HG02981 (cell line): ENCODE measurements around the gene TENT5C.

Experiments used
- ATAC-seq: cut with Tn5 transposase; IDR thresholded peaks from one replicate; pipeline ENCODE4 v1.9.1; 2021; ENCODE audit warnings: mild to moderate bottlenecking, moderate library complexity; ENCODE audit not compliant: unreplicated experiment

The TENT5C gene

GRCh38 chr1:117612517-117613248 lies 6.8 kb downstream of the TENT5C start:
- ATAC-seq: no peak

DNA sequence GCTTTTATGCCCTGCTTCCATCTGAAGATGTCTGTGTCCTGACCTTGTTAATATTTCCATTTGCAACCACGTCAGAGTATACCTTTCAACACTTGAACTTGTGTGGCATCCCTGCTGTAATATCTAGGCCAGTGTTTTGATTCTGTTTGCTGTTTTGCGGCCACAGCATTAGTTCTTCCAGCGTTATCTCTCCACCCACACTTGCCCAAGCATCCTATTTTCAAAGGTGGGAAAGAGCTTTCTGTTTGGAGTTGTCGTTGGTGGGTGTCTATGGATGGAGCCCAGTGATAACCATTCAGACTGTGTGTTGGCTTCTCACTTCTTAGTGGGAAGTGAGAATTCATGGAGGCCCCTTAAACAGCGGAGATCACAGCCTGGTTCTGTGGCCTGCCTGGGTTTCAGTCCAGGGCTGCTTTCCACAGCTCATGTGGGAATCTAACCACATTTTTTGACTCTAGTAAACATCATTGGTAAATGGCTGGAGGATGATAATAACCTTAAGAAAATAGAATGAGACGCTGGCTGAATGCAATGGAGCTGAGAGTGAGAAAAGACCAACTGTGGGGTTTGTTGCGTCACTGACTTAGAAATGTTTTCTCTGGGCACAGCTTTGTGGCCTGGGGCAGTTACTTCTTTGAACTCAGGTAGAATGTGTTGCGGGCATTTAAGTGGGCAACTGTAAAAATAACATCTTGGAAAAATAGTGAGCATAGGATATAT lies 7.6 kb downstream of the TENT5C start:
- ATAC-seq: no peak

GRCh38 chr1:117613969-117614729 lies 8.3 kb downstream of the TENT5C start:
- ATAC-seq: no peak

DNA sequence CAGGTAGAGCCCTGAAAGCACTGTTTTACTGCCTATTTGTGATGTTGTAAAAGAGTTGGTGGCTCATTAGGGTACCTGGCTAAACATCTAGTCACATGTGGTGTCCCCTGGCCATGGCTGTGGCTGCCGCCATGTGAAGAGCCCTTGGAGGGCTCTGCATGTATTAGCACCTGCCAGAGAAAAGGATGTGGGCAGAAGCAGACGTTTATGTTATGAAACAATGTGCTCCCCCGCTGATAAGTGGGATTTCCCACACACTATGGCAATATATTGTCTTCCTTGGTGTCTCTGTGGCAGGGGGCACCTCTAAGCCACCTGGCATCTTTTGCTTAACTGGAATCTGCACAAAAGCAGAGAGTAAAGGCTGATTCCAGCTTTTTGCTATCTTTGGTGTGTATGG lies 9.6 kb downstream of the TENT5C start:
- ATAC-seq: no peak

DNA sequence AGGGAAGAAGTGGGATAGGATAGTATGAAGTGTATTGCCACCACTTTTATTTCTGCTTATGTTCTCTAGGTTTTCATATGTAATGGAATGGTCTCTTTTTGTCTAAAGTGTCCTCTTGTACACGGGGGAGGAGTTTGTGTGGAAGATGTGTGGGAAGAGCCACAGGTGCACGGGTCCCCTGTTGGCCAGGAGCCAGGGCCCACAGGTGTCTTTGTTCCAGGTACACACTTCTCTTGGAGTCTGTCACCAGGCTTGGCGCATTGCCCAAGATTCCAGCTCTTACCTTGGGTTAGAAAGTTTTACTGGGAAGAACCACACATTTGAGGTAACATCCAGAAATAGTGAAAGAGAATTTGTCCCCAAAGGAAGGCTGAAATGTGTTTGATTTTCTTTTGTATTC lies 10.5 kb downstream of the TENT5C start:
- no peak for ATAC-seq

DNA sequence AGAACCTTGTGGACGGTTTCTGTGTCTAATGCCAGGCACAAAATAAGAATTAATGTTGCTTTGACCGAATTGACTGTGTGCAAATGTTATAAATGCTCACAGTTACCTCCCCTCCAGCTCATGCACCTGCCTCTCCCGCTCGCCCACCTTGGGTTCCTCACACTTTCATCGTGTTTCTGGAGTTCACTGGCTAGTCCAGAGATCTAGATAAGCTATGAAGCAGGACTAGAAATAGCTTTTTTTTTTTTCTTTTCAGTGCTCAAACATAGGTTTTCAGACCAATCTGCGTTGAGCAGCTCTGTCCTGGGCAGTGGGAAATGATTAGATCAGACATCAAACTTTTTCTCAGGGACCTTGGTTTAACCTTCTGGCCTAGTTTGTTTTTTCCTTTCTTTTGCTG lies 11.1 kb downstream of the TENT5C start:
- ATAC-seq: no peak

DNA sequence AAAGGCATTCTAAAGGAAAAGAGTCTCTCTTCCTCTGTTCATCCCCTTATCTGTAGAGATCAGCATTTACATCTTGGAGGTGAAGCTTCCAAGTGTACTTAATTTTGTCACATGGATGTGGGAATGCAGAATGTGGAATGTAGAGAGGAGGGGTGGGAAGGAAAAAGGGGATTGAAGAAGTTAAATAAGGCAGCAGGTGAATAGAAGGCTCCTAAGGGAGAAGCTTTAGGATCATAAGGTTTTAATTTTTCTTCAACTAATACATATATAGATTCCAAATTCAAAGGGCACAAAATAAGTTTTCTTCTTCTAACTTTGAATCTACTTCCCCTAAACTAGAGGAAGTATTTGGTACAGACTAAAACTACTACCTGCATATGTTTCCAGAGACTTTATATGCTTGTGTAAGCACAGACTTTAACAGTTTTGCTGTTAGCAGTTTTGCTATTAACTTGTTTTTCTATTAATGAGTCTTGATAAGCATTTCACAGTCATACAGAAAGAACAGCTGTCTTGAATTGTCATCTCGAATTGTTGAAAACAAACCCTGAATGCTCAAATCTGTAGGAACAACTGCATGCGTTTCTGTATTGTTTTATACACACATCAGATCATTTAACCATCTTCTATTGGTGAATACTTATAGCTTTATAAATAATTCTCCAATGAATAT lies 12.7 kb downstream of the TENT5C start:
- ATAC-seq: no peak

DNA sequence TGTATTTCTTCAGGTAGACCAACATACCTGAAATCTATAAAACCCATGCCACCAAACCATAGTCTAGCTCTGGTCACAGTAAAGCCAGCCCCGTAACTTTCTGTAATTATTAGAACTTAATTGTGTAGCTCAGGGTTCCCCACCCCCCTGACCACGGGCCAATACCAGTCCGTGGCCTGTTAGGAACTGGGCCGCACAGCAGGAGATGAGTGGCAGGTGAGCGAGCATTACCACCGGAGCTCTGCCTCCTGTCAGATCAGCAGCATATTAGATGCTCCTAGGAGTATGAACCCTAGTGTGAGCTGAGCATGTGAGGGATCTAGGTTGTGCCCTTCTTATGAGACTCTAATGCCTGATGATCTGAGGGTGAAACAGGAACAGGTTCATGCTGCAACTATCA lies 14.6 kb downstream of the TENT5C start:
- no peak for ATAC-seq

GRCh38 chr1:117621316-117621715 lies 15.5 kb downstream of the TENT5C start:
- ATAC-seq: no peak

DNA sequence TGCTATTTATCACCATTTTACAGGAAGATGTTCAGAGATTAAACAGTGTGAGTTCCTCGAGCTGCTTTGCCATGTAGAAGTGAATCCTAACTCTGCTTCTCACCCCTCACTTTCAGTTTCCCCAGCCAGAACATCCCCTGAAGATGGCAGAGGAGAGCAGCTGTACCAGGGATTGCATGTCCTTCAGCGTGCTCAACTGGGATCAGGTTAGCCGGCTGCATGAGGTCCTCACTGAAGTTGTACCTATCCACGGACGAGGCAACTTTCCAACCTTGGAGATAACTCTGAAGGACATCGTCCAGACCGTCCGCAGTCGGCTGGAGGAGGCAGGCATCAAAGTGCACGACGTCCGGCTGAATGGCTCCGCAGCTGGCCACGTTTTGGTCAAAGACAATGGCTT lies 16.9 kb downstream of the TENT5C start:
- ATAC-seq: no peak

DNA sequence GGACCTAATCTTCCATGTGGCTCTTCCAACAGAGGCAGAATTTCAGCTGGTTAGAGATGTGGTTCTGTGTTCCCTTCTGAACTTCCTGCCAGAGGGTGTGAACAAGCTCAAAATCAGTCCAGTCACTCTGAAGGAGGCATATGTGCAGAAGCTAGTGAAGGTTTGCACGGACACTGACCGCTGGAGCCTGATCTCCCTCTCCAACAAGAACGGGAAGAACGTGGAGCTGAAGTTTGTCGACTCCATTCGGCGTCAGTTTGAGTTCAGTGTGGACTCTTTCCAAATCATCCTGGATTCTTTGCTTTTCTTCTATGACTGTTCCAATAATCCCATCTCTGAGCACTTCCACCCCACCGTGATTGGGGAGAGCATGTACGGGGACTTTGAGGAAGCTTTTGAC lies 17.3 kb downstream of the TENT5C start:
- no peak for ATAC-seq

GRCh38 chr1:117623698-117624097 lies 17.9 kb downstream of the TENT5C start:
- ATAC-seq: no peak

- no peak for ATAC-seq
Measured at GRCh38 chr1:117627546-117628130, 21.8 kb downstream of the TENT5C start.

- no peak for ATAC-seq
Measured at GRCh38 chr1:117628343-117628742, 22.5 kb downstream of the TENT5C start.

DNA sequence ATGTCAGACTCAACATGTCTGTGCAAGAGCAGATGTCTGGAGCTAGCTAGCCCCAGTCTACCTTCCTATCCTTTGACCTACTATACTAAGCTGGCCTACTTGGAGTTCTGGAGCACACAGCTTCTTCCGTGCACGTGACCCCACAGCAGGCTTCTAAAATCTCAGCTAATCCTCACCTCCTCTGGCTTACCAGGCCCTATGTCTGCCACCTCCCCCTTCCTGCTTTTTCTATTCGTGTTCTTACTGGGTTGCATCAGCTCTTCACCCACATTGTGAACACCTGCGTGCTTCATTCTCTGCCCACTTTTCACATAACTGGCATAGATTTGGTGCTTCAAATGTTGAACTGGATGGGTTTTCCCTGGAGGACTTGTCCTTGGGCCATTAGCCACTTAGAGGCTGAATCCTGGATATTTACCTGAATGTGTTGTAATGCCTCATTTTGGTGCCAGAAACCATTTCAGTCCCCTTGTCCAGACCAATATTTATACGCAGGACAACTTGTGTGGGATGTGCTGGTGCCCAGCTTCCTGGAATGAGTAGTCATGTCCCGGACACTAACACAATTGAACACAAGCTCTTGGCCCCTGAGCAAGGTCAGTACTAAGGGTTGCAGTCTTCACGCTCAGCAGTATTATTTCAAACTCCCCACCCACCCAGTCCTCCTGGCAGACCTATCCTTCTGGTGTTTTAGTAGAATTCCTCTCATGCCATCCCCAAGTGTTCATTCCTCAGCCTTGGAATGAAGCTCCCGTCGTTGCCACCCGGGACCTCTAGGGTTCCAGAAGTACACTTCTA lies 24.0 kb downstream of the TENT5C start:
- no peak for ATAC-seq

DNA sequence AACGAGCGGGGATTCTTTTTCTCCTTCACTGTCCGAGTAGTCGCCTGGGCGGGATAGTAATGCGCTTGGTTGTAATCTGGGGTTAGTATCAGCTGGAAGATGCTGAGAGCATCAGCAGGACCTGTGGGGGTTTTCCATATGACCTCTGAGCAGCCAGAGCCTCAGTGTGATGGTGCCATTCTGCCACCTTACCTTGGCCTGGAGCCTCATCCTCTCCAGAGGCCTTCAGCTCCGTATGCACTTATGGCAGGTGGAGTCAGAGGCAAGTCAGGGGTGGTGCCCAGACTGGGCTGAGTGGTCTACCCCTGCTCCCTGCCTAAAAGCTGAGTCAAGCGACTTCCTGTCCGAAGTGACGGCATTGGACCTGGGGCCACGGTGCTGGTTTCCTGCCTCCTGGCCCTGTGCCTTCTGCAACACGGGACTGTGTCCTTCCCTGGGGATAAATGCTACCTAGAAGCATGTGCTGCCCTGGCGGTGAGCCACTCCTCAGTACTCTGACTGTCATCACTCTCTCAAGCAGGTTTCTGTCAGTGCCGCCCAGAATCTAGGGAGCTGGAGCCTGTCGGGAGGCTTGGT lies 24.7 kb downstream of the TENT5C start:
- no peak for ATAC-seq

DNA sequence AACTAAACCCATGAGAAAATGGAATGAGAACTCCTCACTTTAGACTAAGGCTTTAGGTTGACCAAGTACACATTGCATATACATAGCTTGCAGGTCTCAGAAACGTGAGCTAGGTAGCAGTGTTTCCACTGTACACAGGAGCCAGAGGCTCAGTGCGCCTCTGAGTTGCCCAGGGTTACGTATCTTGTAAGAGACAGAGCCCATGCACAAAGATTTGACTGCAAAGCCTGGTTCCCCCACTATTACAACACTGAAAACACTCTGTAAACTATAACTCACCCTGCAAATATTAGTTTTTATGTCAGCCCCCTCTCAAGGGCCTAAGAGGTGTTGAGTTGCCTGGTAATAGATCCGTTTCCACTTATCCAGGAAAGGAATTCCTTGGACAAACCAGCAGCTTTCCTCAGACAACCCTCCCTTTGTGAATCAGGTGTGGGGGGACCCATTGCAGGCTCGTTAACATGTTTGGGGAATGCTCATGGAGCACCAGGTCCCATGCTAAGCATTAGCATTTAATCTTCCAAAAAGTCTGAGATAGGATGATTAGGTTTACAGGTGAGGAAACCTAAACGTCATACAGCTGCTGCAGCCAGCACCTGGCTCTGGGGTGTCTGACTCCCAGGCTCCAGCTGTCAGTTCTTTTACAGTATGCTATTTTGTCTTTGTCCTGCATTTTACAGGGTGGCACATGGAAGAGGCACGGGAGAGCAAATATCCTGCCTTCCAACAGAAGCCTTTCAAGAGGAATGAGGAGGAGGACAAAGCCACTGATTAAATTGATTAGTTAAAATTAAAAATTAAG lies 25.7 kb downstream of the TENT5C start:
- no peak for ATAC-seq

DNA sequence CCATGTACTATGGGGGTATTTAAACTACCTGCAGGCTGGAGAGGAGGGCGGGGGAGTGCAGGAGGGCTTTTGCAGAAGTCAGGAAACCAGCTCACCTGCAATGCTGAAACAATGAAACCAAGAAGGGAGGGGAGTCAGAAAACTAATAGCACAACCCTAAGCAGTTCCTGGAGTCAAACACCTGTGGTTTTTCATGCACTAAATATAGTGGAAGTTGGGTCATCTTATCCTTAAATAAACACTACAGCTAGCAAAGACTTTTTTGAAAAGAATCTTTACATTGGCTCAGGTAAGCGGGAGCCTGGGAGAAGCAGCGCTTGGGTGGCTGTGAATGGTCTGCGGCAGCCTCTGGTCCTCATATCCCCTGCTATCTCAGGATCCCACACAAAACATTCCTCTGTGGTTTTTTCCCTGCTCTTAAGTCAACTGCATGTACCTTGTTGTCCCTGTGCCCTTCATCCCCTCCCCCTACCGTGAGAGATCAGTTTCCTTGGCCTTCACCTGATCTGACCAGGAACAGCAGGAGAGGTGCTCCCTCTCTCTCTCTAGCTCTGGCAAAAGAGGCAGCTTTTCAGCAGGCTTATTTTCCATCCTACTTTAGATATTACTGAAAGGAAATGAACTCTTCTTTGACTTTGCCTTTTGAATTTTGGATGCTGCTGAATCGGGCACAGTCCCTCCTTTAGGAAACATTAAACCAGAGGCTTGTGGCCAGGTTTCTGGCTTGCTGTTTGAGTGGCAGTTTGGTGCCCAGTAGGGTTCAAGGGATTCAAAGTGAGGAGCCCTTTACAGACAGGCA lies 26.6 kb downstream of the TENT5C start:
- no peak for ATAC-seq
